Naive thymus-derived CD8-positive, alpha-beta T cell (primary cell): ENCODE measurements around the gene MAPT. TPM values are rescaled to one million over a fixed set of nuclear protein-coding genes. Genes with fewer than 3 reads are reported as not detected.

ENCODE experiments used
- ATAC-seq, 2 donors: fragments of 150-1000 bp; cut with Tn5 transposase in 1 of 2; sonication (Bioruptor Pico), chemical (Tn5 transposase) in 1 of 2; 1 replicate in 1 of 2; 2 replicates in 1 of 2; pipeline ENCODE4 v1.10.0; 2021; ENCODE audit warnings: mild to moderate bottlenecking in 2 of 2, moderate library complexity in 2 of 2
- POLR2A ChIA-PET: fragments of 350-600 bp; sonication (Branson Sonifier 250); formaldehyde crosslinking; loops from one replicate; lab custom pipeline; 2021; ENCODE audit warnings: antibody characterized with exemption; lab: Charles Lee
- DNase-seq, 10 donors: peaks; one replicate each; pipeline versions ENCODE4 v3.0.0 to v3.0.0-alpha.2; 2020 to 2022
- H3K27ac Mint-ChIP-seq, 10 donors: one replicate each; pipeline ENCODE4 v1.8.0; 2020 to 2022; ENCODE audit warnings: mild to moderate bottlenecking in 10 of 10, mixed read lengths in 10 of 10, moderate library complexity in 4 of 10, inconsistent platforms in 1 of 10
- H3K27me3 Mint-ChIP-seq, 5 donors: one replicate each; pipeline ENCODE4 v1.8.0; 2021 to 2022; ENCODE audit warnings: mixed read lengths in 5 of 5
- H3K36me3 Mint-ChIP-seq, 3 donors: one replicate each; pipeline ENCODE4 v1.8.0; 2020 to 2022; ENCODE audit warnings: mixed read lengths in 3 of 3, mild to moderate bottlenecking in 2 of 3, inconsistent platforms in 1 of 3
- H3K4me1 Mint-ChIP-seq, 4 donors: one replicate each; pipeline ENCODE4 v1.8.0; 2021 to 2022; ENCODE audit warnings: mixed read lengths in 4 of 4
- H3K4me3 Mint-ChIP-seq, 10 donors: one replicate each; pipeline ENCODE4 v1.8.0; 2020 to 2022; ENCODE audit warnings: mild to moderate bottlenecking in 10 of 10, mixed read lengths in 10 of 10, moderate library complexity in 6 of 10, inconsistent platforms in 1 of 10
- H3K9me3 Mint-ChIP-seq, 9 donors: one replicate each; pipeline ENCODE4 v1.8.0; 2020 to 2022; ENCODE audit warnings: mixed read lengths in 9 of 9, mild to moderate bottlenecking in 3 of 9, inconsistent platforms in 1 of 9, moderate library complexity in 1 of 9
- polyA plus RNA-seq, 3 donors: library from polyadenylated mRNA; unstranded; fragments of 300-500 nt; fragmentation: Illumina TruSeq; gene quantifications; one replicate each; pipeline ENCODE4 v1.2.3, GENCODE V29; 2021
- total RNA-seq, 8 experiments: library from RNA in 2 of 8; stranded (reverse) in 2 of 8; gene quantifications; one replicate each; pipeline ENCODE4 v1.2.3 and lab custom pipeline; 2021 to 2026

The MAPT gene
- total and polyA plus RNA-seq, 5 experiments from 2014 or later = 0.14 to 0.86 (median 0.33) TPM

DNA sequence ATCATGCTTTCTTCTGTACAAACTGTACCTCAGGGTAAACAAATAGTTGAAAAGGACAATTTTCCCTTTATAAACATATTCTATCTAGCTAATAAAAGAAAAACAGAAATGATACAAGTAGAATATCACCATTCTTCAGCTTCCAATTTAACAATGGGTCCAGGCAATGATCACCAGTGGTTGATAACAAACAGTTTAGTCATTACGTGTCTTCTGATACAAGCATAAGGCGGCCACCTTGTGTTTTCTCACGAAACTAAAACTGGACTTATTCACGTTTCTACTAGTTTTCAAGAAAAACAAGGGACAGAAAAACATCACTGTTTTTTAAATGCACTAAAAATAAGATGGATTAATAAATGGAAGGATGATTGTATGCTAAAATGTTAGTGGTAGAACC, 163.0 kb downstream of the MAPT start:
- H3K27me3 Mint-ChIP-seq = no peaks in the 10 kb centered on the region

GRCh38 chr17:46059486-46059885, 165.1 kb downstream of the MAPT start:
- POLR2A ChIA-PET = interaction anchor here (0.7 to 2.1 kb wide), 3 partner anchors 9 to 153 kb away, joined by 4 to 8 read pairs (median 6); no protein-coding TSS in a partner anchor
- ATAC-seq (no peak), DNase-seq (no peak)
- H3K4me1 Mint-ChIP-seq = peaks cover 11 to 41% (median 27%) of the 10 kb centered on the region in 4 donors
- H3K27ac Mint-ChIP-seq = peak overlapping the region; percentile 23 to 83 (median 54)
- H3K36me3 Mint-ChIP-seq = peaks cover 0 to 75% (median 6%) of the 10 kb centered on the region in 3 donors
- H3K4me3 Mint-ChIP-seq = no peak overlapping the region
- H3K27me3 Mint-ChIP-seq = no peaks in the 10 kb centered on the region
- no peaks in the 10 kb centered on the region for H3K9me3 Mint-ChIP-seq

More for the DNA sequence above, 163.0 kb downstream of the MAPT start:
- no peak for ATAC-seq
- DNase-seq = no peak
- Mint-ChIP-seq H3K4me1 (peaks cover 11 to 41% (median 32%) of the 10 kb centered on the region in 4 donors), H3K36me3 (peaks cover 0 to 68% (median 9%) of the 10 kb centered on the region in 3 donors), H3K27ac (peak overlapping the region in 5 of 10 donors; percentile 5 to 79 (median 30)), H3K9me3 (no peaks in the 10 kb centered on the region), H3K4me3 (no peak overlapping the region)
- POLR2A ChIA-PET = interaction anchor here (1.5 kb wide), 1 partner anchor 136 kb away, joined by 3 read pairs; the partner anchor contains the start of gene KANSL1

DNA sequence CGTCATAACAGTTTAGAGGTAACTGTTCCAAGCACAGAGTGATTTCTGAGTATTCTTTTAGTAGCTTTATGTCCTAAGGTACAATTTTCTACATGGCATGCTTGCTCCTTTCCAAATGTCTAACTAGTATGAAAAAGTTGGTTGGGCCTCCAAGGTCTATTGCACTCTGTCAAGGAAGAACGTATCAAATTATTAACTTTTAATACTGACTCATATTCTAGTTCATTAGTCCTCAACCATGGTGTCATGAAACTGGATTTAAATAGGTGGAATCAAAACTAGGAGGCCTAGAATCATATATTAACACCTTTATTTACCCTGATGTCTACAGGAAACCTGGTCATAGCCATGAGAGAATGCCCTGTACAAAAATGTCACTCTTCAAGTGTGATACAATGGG, 166.1 kb downstream of the MAPT start:
- peaks cover 11 to 41% (median 26%) of the 10 kb centered on the region in 4 donors for H3K4me1 Mint-ChIP-seq
- H3K4me3 Mint-ChIP-seq = no peak overlapping the region

DNA sequence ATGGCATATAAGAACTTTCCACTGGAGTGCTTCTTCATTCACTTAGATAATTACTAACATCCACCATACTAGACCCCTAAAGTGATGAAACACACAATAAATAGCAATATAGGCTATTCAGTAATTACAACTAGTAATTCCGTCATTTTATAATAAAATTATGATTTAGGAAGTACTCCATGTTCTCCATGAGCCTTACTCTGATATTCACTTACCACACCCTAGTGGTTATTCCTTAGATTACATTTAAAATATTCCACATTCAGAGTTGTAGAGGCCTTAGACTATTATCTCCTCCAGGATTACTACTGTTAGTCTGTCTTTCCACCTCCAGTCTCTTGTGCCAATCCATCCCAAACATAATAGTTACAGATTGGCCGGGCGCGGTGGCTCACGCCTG, 167.1 kb downstream of the MAPT start:
- peak overlapping the region in 1 of 10 donors; percentile 52 for H3K27ac Mint-ChIP-seq
- H3K27me3 Mint-ChIP-seq = no peaks in the 10 kb centered on the region
- POLR2A ChIA-PET = no interaction called here
- peak overlapping the region in 1 of 10 donors; percentile 20 for H3K4me3 Mint-ChIP-seq
- ATAC-seq = peak in 1 of 2 donors; percentile 37
- no peak for DNase-seq
- H3K9me3 Mint-ChIP-seq = no peaks in the 10 kb centered on the region
- H3K4me1 Mint-ChIP-seq = peaks cover 11 to 41% (median 26%) of the 10 kb centered on the region in 4 donors
- H3K36me3 Mint-ChIP-seq = peaks cover 0 to 86% (median 11%) of the 10 kb centered on the region in 3 donors

More for the DNA sequence above, 166.1 kb downstream of the MAPT start:
- ATAC-seq (no peak), DNase-seq (no peak)
- POLR2A ChIA-PET = no interaction called here
- Mint-ChIP-seq H3K36me3 (peaks cover 0 to 78% (median 5%) of the 10 kb centered on the region in 3 donors), H3K27me3 (no peaks in the 10 kb centered on the region), H3K27ac (peak overlapping the region in 4 of 10 donors; percentile 22 to 51 (median 37)), H3K9me3 (no peaks in the 10 kb centered on the region)

DNA sequence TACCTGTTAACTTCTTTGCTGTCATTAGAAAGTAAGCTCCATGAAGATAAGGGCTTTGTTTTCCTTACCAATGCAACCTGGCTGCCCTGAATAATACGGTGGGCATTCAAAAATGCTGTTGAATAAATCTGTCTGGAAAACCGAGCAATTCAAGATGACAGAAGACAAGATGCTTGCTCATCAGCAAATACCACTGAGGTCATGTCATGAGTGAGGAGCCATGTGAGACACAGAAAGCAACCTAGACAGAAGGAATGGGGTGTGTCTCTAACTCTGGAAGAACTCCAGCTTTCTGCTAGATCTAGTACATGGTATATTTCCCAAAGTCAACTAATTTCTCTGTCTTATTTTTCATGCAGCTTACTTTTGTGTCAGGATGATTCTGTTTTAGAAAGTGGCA, 168.9 kb downstream of the MAPT start:
- no peaks in the 10 kb centered on the region for H3K9me3 Mint-ChIP-seq
- ATAC-seq (no peak), DNase-seq (no peak)
- no peaks in the 10 kb centered on the region for H3K27me3 Mint-ChIP-seq
- H3K4me3 Mint-ChIP-seq = no peak overlapping the region
- H3K36me3 Mint-ChIP-seq = peaks cover 0 to 89% (median 18%) of the 10 kb centered on the region in 3 donors
- peak overlapping the region in 3 of 10 donors; percentile 13 to 41 (median 36) for H3K27ac Mint-ChIP-seq
- POLR2A ChIA-PET = interaction anchor here (1.3 kb wide), 1 partner anchor 130 kb away, joined by 4 read pairs; the partner anchor contains the start of gene KANSL1
- H3K4me1 Mint-ChIP-seq = peaks cover 12 to 32% (median 20%) of the 10 kb centered on the region in 4 donors

GRCh38 chr17:46064460-46064859, 170.1 kb downstream of the MAPT start:
- POLR2A ChIA-PET = no interaction called here
- peak overlapping the region; percentile 9 to 91 (median 39) for H3K27ac Mint-ChIP-seq
- no peaks in the 10 kb centered on the region for H3K9me3 Mint-ChIP-seq
- ATAC-seq (no peak), DNase-seq (no peak)
- peaks cover 0 to 81% (median 18%) of the 10 kb centered on the region in 3 donors for H3K36me3 Mint-ChIP-seq
- no peaks in the 10 kb centered on the region for H3K27me3 Mint-ChIP-seq
- peaks cover 9 to 20% (median 15%) of the 10 kb centered on the region in 4 donors for H3K4me1 Mint-ChIP-seq
- no peak overlapping the region for H3K4me3 Mint-ChIP-seq

GRCh38 chr17:46071796-46072195, 177.4 kb downstream of the MAPT start:
- peaks cover 21 to 51% (median 42%) of the 10 kb centered on the region in 4 donors for H3K4me1 Mint-ChIP-seq
- H3K4me3 Mint-ChIP-seq = no peak overlapping the region
- peak overlapping the region in 4 of 10 donors; percentile 21 to 79 (median 44) for H3K27ac Mint-ChIP-seq
- H3K36me3 Mint-ChIP-seq = peaks cover 0 to 48% (median 9%) of the 10 kb centered on the region in 3 donors
- no peak for ATAC-seq
- no peaks in the 10 kb centered on the region for H3K9me3 Mint-ChIP-seq
- DNase-seq = no peak
- POLR2A ChIA-PET = interaction anchor here (0.5 to 0.6 kb wide), 2 partner anchors 121 to 1569 kb away, joined by 3 to 7 read pairs; partner anchors contain the start of gene KANSL1
- H3K27me3 Mint-ChIP-seq = no peaks in the 10 kb centered on the region

- ATAC-seq = no peak
- POLR2A ChIA-PET = no interaction called here
- peaks cover 21 to 51% (median 39%) of the 10 kb centered on the region in 4 donors for H3K4me1 Mint-ChIP-seq
- H3K9me3 Mint-ChIP-seq = no peaks in the 10 kb centered on the region
- peak overlapping the region in 3 of 10 donors; percentile 1 to 21 (median 6) for H3K27ac Mint-ChIP-seq
- H3K36me3 Mint-ChIP-seq = peaks cover 0 to 46% (median 7%) of the 10 kb centered on the region in 3 donors
- H3K27me3 Mint-ChIP-seq = no peaks in the 10 kb centered on the region
- no peak overlapping the region for H3K4me3 Mint-ChIP-seq
- no peak for DNase-seq
Observed at GRCh38 chr17:46072998-46073397, 178.6 kb downstream of the MAPT start.

DNA sequence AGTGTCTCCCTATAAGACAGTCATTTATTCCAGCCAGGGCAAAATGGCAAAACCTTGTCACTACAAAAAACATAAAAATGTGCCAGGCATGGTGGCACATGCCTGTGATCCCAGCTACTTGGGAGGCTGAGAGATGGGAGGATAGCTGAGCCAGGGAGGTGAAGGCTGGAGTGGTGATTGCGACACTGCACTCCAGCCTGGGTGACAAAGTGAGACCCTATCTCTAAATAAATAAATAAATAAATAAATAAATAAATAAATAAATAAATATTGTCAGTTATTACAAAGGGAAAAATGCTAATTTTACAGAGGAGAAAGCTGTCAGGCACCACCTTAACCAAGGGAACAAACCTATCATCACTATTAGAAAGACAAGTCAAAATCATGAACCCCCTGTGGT, 180.2 kb downstream of the MAPT start:
- Mint-ChIP-seq H3K4me1 (peaks cover 25 to 54% (median 49%) of the 10 kb centered on the region in 4 donors), H3K27me3 (no peaks in the 10 kb centered on the region), H3K36me3 (peaks cover 0 to 50% (median 12%) of the 10 kb centered on the region in 3 donors), H3K4me3 (no peak overlapping the region), H3K9me3 (no peaks in the 10 kb centered on the region), H3K27ac (peak overlapping the region in 3 of 10 donors; percentile 9 to 40 (median 12))
- ATAC-seq (no peak), DNase-seq (no peak)
- POLR2A ChIA-PET = no interaction called here

Other genes with a start within 250 kb of the MAPT start
- gene CRHR1, start 110.2 kb upstream of the MAPT start, total RNA-seq = not detected
- gene CRHR1, start 110.2 kb upstream of the MAPT start, polyA plus RNA-seq = not detected
- not detected for gene SPPL2C, start 49.7 kb upstream of the MAPT start, total RNA-seq
- not detected for gene SPPL2C, start 49.7 kb upstream of the MAPT start, polyA plus RNA-seq
- gene STH, start 104.7 kb downstream of the MAPT start, total RNA-seq = not detected
- not detected for gene STH, start 104.7 kb downstream of the MAPT start, polyA plus RNA-seq